Posterior vena cava (tissue), 2 donors: ENCODE data around the gene BCAS3. TPM values are rescaled to one million over a fixed set of nuclear protein-coding genes. Genes with fewer than 3 reads are reported as not detected.
"Not testable (repeated sequence)": the region's sequence is repeated elsewhere in the genome, so short reads cannot be mapped to it uniquely, and the experiment has no call there.

ENCODE experiments used
- DNase-seq: peaks from one replicate; pipeline ENCODE4 v3.0.0-alpha.2; 2020; ENCODE audit warnings: low spot score
- intact Hi-C, 2 donors: fragments of 100-400 bp; cut with DNase I; formaldehyde crosslinking; loops; one replicate each; pipeline versions ENCODE4 v1.14.1 to v1.14.2; 2022 to 2023
- total RNA-seq, 2 donors: library from RNA; stranded (reverse); fragmentation: NEBNext Ultra II Directional; extraction: Animal tissue kit (Norgen Biotek cat#: 25700); gene quantifications; one replicate each; pipeline ENCODE4 v1.2.1, GENCODE V29; 2021
- donor health status: DM: yes; HTN: yes; CAD: no.
- donor health status: DM: yes; HTN: yes; CAD: no.

Gene BCAS3
- total RNA-seq, 2 donors from 2014 or later, result 22.5 to 23.6 TPM

DNA sequence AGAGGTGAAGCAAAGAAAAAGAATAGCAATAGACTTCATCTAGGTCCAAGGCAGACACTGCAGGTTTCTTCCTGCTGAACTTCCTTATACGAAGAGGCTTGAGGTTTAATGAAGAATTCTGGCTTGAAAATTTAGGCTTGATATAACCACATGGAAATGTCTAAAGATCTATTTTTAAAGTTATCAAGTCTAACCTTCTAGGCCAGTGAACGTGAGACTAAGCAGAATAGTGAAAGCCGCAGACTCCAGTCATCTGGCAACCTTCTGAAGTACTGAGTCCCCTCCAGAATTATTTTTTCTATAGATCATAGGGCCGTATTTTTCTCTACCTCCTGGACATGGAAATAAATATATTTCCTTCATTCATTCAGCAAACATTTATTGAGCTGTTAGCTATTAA, 333.6 kb downstream of the BCAS3 start:
- intact Hi-C loops, result no loop called here
- DNase-seq, result no peak

- no peak for DNase-seq
- intact Hi-C loops, result no loop called here
Observed at GRCh38 chr17:61015966-61016365, 338.3 kb downstream of the BCAS3 start.

GRCh38 chr17:61017317-61018006, 339.8 kb downstream of the BCAS3 start:
- no peak for DNase-seq
- intact Hi-C loops, result no loop called here

GRCh38 chr17:61018938-61019337, 341.3 kb downstream of the BCAS3 start:
- intact Hi-C loops, result no loop called here
- DNase-seq, result no peak

- no peak for DNase-seq
- intact Hi-C loops, result no loop called here
Observed at GRCh38 chr17:61023996-61024395, 346.3 kb downstream of the BCAS3 start.

GRCh38 chr17:61026818-61027217, 349.2 kb downstream of the BCAS3 start:
- intact Hi-C loops, result no loop called here
- DNase-seq, result no peak

DNA sequence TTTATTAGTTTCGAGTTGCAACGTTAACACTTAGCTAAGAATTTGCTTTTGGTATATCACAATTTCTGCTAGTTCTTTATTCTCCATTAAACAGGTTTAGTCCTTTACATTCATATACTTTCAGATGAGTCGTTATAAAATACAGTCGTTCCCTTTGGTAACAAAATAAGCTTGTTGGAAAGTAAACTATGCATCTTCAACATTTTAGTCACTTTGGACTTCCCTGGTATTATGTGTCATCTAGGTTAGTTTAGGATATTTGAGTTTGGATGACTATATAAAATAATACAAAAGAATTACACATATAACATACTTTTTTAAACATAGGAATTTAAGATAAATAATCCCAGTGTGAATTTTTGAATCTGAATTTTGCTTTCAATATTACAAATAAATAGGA, 351.5 kb downstream of the BCAS3 start:
- no peak for DNase-seq
- intact Hi-C loops, result no loop called here

GRCh38 chr17:61040666-61041065, 363.0 kb downstream of the BCAS3 start:
- intact Hi-C loops, result no loop called here
- no peak for DNase-seq

GRCh38 chr17:61042348-61042747, 364.7 kb downstream of the BCAS3 start:
- intact Hi-C loops, DNase-seq: not testable (repeated sequence)

DNA sequence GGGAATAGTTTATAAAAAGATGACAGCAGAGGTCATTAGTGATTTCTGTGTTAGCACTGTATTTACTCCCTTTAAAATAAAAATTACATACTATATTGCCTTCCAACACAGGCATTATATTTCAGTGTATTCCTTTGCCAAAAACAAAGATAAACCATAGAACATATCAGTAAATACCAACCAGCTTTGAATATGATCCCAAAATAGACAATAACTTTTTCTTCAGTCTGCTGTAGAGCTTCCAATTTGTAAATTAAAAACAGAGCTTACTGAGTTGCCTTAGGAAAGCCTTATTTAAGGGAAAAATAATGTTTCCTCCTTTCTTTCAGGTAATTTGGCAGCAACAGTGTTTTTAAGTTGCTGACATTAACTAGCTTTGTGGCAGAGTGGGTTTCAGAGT, 369.9 kb downstream of the BCAS3 start:
- DNase-seq, result no peak
- intact Hi-C loops, result no loop called here

DNA sequence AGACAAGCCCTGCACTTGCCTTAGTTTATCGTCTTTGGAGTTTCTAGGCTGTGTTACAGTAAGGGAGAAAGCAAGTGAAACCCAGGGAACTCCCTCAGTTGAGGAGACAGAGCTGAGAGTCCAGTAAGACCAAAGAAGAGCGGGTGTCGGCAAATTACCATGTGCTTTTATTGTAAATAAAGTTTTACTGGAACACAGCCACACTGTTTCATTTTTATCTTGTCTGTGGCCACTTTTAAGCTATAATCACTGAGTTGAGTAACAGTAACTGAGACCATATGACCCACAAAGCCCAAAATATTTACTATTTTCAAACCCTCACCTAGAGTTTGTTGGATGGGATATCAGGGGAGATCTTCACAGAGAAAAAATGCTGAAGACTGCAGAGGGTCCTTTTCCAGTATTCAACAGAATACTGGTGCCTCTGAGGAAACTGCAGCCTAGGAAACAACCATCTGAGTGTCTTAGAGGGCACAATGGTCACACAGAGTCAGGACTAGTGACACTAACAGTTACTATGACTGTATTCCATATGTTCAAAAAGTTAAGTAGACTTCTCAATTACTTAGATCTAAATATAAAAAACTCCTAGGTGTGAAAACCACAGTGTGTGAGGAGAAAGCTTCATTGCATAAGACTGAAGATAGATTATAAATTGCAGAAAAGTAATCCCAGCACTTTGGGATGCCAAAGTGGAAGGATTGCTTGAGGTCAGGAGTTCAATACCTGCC, 370.9 kb downstream of the BCAS3 start:
- intact Hi-C loops, result no loop called here
- no peak for DNase-seq

GRCh38 chr17:61053469-61053868, 375.8 kb downstream of the BCAS3 start:
- intact Hi-C loops, result no loop called here
- DNase-seq, result no peak

DNA sequence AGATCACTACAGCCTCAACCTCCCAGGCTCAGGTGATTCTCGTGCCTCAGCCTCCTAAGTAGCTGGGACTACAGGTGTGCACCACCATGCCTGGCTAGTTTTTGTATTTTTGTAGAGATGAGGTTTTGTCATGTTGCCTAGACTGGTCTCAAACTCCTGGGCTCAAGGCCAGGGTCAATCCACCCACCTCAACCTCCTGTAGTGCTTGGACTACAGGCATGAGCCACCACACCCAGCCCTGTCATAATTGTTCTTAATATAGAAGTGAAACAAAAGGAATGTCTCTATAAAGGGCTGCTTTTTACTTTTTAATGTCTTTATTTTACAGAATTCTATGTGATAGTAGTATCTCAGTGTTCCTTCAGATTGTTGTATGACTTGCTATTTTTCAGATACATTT, 376.8 kb downstream of the BCAS3 start:
- intact Hi-C loops, result no loop called here
- no peak for DNase-seq

- intact Hi-C loops, result no loop called here
- no peak for DNase-seq
Observed at GRCh38 chr17:61057257-61057656, 379.6 kb downstream of the BCAS3 start.

- no peak for DNase-seq
- intact Hi-C loops, result no loop called here
Observed at GRCh38 chr17:61058066-61058465, 380.4 kb downstream of the BCAS3 start.

- DNase-seq, result no peak
- intact Hi-C loops, result no loop called here
Observed at GRCh38 chr17:61063528-61063927, 385.9 kb downstream of the BCAS3 start.

- DNase-seq, result no peak
- intact Hi-C loops, result no loop called here
Observed at GRCh38 chr17:61064087-61064951, 386.7 kb downstream of the BCAS3 start.

DNA sequence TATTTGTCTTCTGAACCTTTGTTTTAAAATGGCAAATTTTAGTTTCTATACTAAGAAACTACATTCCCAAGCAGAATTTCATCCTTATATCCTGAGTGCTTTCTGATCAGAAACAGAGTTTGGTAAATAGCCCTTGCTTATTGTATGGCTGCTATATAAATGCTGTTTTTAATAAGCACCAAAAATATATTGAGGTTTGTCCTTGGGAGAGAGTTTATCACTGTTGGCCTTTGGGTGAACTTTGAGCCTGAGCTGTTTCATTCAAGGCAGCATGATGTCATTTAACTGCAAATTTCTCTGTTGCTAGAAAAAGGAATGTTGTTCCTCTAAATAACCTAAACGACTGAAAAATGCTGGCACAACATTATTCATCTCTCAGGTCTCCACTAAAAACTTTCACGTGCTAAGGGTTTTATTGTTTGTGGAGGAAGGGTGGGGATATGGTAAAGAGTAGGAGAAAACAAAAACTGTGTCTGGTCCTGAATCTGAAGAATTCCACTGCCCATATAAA, 387.7 kb downstream of the BCAS3 start:
- intact Hi-C loops, result no loop called here
- DNase-seq, result no peak

DNA sequence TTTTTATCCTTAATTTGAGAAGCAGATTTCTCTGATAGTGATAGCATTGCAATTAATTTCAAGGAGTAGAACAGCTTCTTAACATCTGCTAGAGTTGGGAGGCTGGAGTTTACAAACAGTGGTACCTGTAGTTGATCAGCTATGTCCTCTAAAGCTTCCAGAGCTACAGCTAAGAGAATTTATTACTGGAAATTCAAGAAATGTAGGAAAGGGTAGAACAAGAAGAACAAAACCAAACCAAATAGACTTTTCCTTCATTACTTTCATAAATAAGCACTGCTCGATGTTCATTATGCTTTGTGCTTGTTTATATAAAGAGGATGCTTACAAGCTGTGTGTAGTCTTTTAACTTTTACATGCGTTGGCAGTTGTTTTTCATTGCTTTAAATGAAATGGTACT, 388.4 kb downstream of the BCAS3 start:
- DNase-seq, result no peak

GRCh38 chr17:61070649-61071048, 393.0 kb downstream of the BCAS3 start:
- DNase-seq, result no peak
- intact Hi-C loops, result no loop called here

More for the DNA sequence above, 388.4 kb downstream of the BCAS3 start:
- intact Hi-C loops, result no loop called here
